ENCODE results near the gene ABHD17B. TPM values are rescaled to one million over a fixed set of nuclear protein-coding genes. Genes with fewer than 3 reads are reported as not detected.

The ABHD17B gene
- total RNA-seq, 2 experiments from 2014 or later = 15.5 to 16.5 TPM

DNA sequence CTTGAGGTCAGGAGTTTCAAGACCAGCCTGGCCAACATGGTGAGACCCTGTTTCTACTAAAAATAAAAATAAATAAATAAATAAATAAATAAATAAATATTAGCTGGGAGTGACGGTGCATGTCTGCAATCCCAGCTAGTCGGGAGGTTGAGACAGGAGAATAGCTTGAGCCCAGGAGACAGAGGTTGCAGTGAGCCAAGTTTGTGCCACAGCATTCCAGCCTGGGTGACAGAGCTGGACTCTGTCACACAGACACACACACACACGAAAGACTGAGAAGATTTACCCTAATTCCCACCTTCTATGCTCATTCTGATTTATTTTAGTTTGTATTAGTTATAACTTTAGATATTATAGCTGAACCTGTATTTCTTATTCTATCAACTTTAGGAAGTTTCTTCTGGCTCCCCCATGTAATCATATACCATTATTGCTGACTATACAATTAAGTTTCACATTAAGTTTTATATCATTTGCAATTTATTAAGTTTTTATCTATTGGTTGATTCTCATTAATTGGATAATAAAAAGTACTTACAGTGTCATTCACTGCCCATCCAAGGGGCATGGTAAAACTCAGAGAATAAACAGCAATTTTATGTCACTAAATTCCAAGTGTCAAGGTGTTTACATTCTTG is 20.8 kb downstream of the ABHD17B start:
- ATAC-seq = no peak
- H3K4me1 Mint-ChIP-seq (ENCODE audit: low read depth) = peaks cover 41% of the 10 kb centered on the region
- H3K27me3 Mint-ChIP-seq = no peaks in the 10 kb centered on the region
- no peak for DNase-seq
- H3K9me3 Mint-ChIP-seq = no peaks in the 10 kb centered on the region
- intact Hi-C loops (cut with micrococcal nuclease) = no loop called here
- ChIA-PET CTCF (interaction anchor here (0.8 to 1.4 kb wide), 3 partner anchors 8 to 135 kb away, joined by 3 read pairs; no protein-coding TSS in a partner anchor), POLR2A (interaction anchor here (0.6 kb wide), 1 partner anchor 21 kb away, joined by 3 read pairs; the partner anchor contains the start of gene ABHD17B)
- H3K27ac Mint-ChIP-seq = no peak overlapping the region
- no peak overlapping the region for H3K4me3 Mint-ChIP-seq
- no peak for TF ChIP-seq CTCF (IDR thresholded peaks at IDR 0.05)
- peaks cover 5% of the 10 kb centered on the region for H3K36me3 Mint-ChIP-seq (ENCODE audit: low read depth)

DNA sequence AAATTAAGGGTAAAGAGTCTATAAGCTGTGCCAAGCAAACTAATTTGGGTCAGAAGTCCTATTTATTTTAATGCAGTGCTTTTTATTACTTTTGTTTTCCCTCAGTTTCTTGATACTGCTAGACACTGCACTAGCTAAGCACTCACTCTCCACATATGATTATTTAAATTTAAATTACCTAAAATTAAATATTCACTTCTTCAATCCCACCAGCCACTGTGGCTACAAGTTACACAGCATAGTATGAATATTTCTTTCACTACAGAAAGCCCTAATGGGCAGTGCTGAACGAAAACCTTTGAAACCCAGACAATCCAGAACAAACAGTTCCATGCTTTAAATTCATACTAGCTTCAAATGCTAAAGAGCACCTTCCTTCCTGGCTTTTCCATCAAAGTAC is 23.6 kb downstream of the ABHD17B start:
- no peak for TF ChIP-seq CTCF (IDR thresholded peaks at IDR 0.05)
- ChIA-PET CTCF (interaction anchor here (0.9 to 2.3 kb wide), 6 partner anchors 9 to 151 kb away, joined by 3 to 7 read pairs (median 4); no protein-coding TSS in a partner anchor), POLR2A (interaction anchor here (0.8 to 0.9 kb wide), 2 partner anchors 18 to 27 kb away, joined by 3 read pairs; no protein-coding TSS in a partner anchor)
- Mint-ChIP-seq H3K9me3 (peaks cover 16% of the 10 kb centered on the region), H3K27ac (peak overlapping the region; percentile 4), H3K4me1 (ENCODE audit: low read depth) (peaks cover 34% of the 10 kb centered on the region), H3K36me3 (ENCODE audit: low read depth) (peaks cover 27% of the 10 kb centered on the region), H3K27me3 (no peaks in the 10 kb centered on the region), H3K4me3 (no peak overlapping the region)
- intact Hi-C loops (cut with micrococcal nuclease) = no loop called here
- ATAC-seq = no peak
- DNase-seq = no peak

- ChIA-PET POLR2A (interaction anchor here (0.6 kb wide), 1 partner anchor 83 kb away, joined by 3 read pairs; no protein-coding TSS in a partner anchor), CTCF (interaction anchor here (1.3 to 2.3 kb wide), 3 partner anchors 10 to 18 kb away, joined by 3 to 7 read pairs (median 4); no protein-coding TSS in a partner anchor)
- Mint-ChIP-seq H3K36me3 (ENCODE audit: low read depth) (peaks cover 35% of the 10 kb centered on the region), H3K4me3 (no peak overlapping the region), H3K9me3 (peaks cover 19% of the 10 kb centered on the region), H3K4me1 (ENCODE audit: low read depth) (peaks cover 34% of the 10 kb centered on the region), H3K27me3 (no peaks in the 10 kb centered on the region), H3K27ac (peak overlapping the region; percentile 57)
- no peak for DNase-seq
- intact Hi-C loops (cut with micrococcal nuclease) = no loop called here
- TF ChIP-seq CTCF (IDR thresholded peaks at IDR 0.05) = no peak
- no peak for ATAC-seq
Measured at GRCh38 chr9:71886541-71886940, 24.5 kb downstream of the ABHD17B start.

GRCh38 chr9:71886015-71886414 is 25.0 kb downstream of the ABHD17B start:
- CTCF ChIA-PET = interaction anchor here (1.3 to 1.8 kb wide), 2 partner anchors 10 to 17 kb away, joined by 3 to 4 read pairs; no protein-coding TSS in a partner anchor
- Mint-ChIP-seq H3K27me3 (no peaks in the 10 kb centered on the region), H3K4me1 (ENCODE audit: low read depth) (peaks cover 32% of the 10 kb centered on the region), H3K4me3 (no peak overlapping the region), H3K36me3 (ENCODE audit: low read depth) (peaks cover 39% of the 10 kb centered on the region), H3K9me3 (peaks cover 24% of the 10 kb centered on the region), H3K27ac (peak overlapping the region; percentile 57)
- POLR2A ChIA-PET = interaction anchor here (0.7 kb wide), 1 partner anchor 103 kb away, joined by 3 read pairs; no protein-coding TSS in a partner anchor
- peak; percentile 20 for DNase-seq
- no peak for TF ChIP-seq CTCF (IDR thresholded peaks at IDR 0.05)
- peak; percentile 80 for ATAC-seq
- intact Hi-C loops (cut with micrococcal nuclease) = no loop called here

- ChIA-PET CTCF (interaction anchor here (1.3 kb wide), 1 partner anchor 16 kb away, joined by 3 read pairs; no protein-coding TSS in a partner anchor), POLR2A (interaction anchor here (0.7 kb wide), 1 partner anchor 103 kb away, joined by 3 read pairs; no protein-coding TSS in a partner anchor)
- TF ChIP-seq CTCF (IDR thresholded peaks at IDR 0.05) = no peak
- Mint-ChIP-seq H3K4me1 (ENCODE audit: low read depth) (peaks cover 34% of the 10 kb centered on the region), H3K27ac (peak overlapping the region; percentile 46), H3K27me3 (no peaks in the 10 kb centered on the region), H3K9me3 (peaks cover 27% of the 10 kb centered on the region), H3K36me3 (ENCODE audit: low read depth) (peaks cover 42% of the 10 kb centered on the region), H3K4me3 (no peak overlapping the region)
- intact Hi-C loops (cut with micrococcal nuclease) = no loop called here
- ATAC-seq = peak; percentile 60
- no peak for DNase-seq
Measured at GRCh38 chr9:71885467-71885866, 25.5 kb downstream of the ABHD17B start.

All from activated CD8-positive, alpha-beta T cell treated with anti-CD3 and anti-CD28 coated beads for 36 hours (primary cell).